Fibroblast of the aortic adventitia (primary cell): Measurements from ENCODE around the gene CLDN6. TPM values are rescaled to one million over a fixed set of nuclear protein-coding genes. Genes with fewer than 3 reads are reported as not detected.

Experiments
- DNase-seq: peaks from one replicate; pipeline ENCODE4 v3.0.0-alpha.2; 2010; ENCODE audit warnings: low read depth
- H3K4me3 ChIP-seq: 2 replicates; pipeline ENCODE4 v1.5.1; 2011; ENCODE audit warnings: low read depth, mild to moderate bottlenecking, control low read depth, low read length, moderate library complexity
- CTCF ChIP-seq: IDR thresholded peaks from 2 replicates; pipeline ENCODE4 v1.5.1; 2011; ENCODE audit warnings: mild to moderate bottlenecking, low read length, control low read depth, inconsistent platforms; ENCODE audit not compliant: insufficient read depth
- total RNA-seq: library from RNA; depleted of rRNA; stranded (reverse); fragments of >200 nt; gene quantifications from 2 replicates; pipeline ENCODE4 v1.2.3, GENCODE V29; 2012; ENCODE audit warnings: low replicate concordance

The CLDN6 gene
- total RNA-seq, result 1.1 TPM in 1 of 2 replicates, not detected in the other

- H3K4me3 ChIP-seq, result no peak within 1 kb of the TSS
- no peak for DNase-seq
- no peak for TF ChIP-seq CTCF
Observed at GRCh38 chr16:3017794-3018506, at the start of gene CLDN6. CLDN6 (minus strand) TSS chr16:3018183; CDS start chr16:3016021, 2,162 bp downstream.

- no peak for DNase-seq
- H3K4me3 ChIP-seq, result peak overlapping the region; percentile 57
- no peak for TF ChIP-seq CTCF
Observed at GRCh38 chr16:3066440-3066748, 48.4 kb upstream of the CLDN6 start.

GRCh38 chr16:3065742-3066439 lies 47.9 kb upstream of the CLDN6 start:
- DNase-seq, result no peak
- TF ChIP-seq CTCF, result no peak
- peak overlapping the region; percentile 57 for H3K4me3 ChIP-seq

GRCh38 chr16:3065069-3065741 lies 47.2 kb upstream of the CLDN6 start, which contains the start of gene IL32:
IL32 (plus strand) TSS chr16:3065640; CDS start chr16:3065812, 172 bp downstream.
- DNase-seq, result peak; percentile 86
- TF ChIP-seq CTCF, result no peak
- peak within 1 kb of the TSS; percentile 57 for H3K4me3 ChIP-seq

- no peak overlapping the region for H3K4me3 ChIP-seq
- no peak for TF ChIP-seq CTCF
- DNase-seq, result no peak
Observed at GRCh38 chr16:3063625-3064386, 45.8 kb upstream of the CLDN6 start.

GRCh38 chr16:3062553-3062952 lies 44.6 kb upstream of the CLDN6 start:
- no peak for DNase-seq
- H3K4me3 ChIP-seq, result no peak overlapping the region
- TF ChIP-seq CTCF, result no peak
